Natural killer cell (primary cell): ENCODE results near the gene CLSTN2. TPM values are rescaled to one million over a fixed set of nuclear protein-coding genes. Genes with fewer than 3 reads are reported as not detected.

Experiments
- ATAC-seq, 3 donors: fragments of 150-1000 bp in 2 of 3; fragments of 200-7000 bp in 1 of 3; cut with Tn5 transposase; 1 replicate in 1 of 3; 2 replicates in 2 of 3; pipeline ENCODE4 v1.10.0; 2021; ENCODE audit warnings: mild to moderate bottlenecking in 2 of 3, moderate library complexity in 2 of 3
- DNase-seq, 2 donors: peaks; one replicate each; pipeline versions ENCODE4 v3.0.0 to v3.0.0-alpha.2; 2013 to 2021; ENCODE audit warnings: mixed read lengths in 1 of 2
- H3K27ac ChIP-seq: one replicate; pipeline ENCODE4 v1.5.1; 2013; ENCODE audit warnings: mild to moderate bottlenecking, low read length
- H3K27me3 ChIP-seq: one replicate; pipeline ENCODE4 v1.6.1; 2013; ENCODE audit warnings: low read length; ENCODE audit not compliant: control insufficient read depth, insufficient read depth
- H3K36me3 ChIP-seq: one replicate; pipeline ENCODE4 v1.6.1; 2013; ENCODE audit warnings: low read length; ENCODE audit not compliant: control insufficient read depth, insufficient read depth
- H3K4me1 ChIP-seq: one replicate; pipeline ENCODE4 v1.6.1; 2013; ENCODE audit warnings: low read length; ENCODE audit not compliant: control insufficient read depth, insufficient read depth
- H3K4me3 ChIP-seq: one replicate; pipeline ENCODE4 v1.5.1; 2013; ENCODE audit warnings: low read length
- H3K9me3 ChIP-seq: one replicate; pipeline ENCODE4 v1.6.1; 2013; ENCODE audit warnings: low read length; ENCODE audit not compliant: control insufficient read depth, insufficient read depth
- H3K27ac Mint-ChIP-seq, 2 donors: one replicate each; pipeline ENCODE4 v1.8.0; 2022; ENCODE audit warnings: mild to moderate bottlenecking in 2 of 2, mixed read lengths in 2 of 2, moderate library complexity in 1 of 2
- H3K27me3 Mint-ChIP-seq, 2 donors: one replicate each; pipeline ENCODE4 v1.8.0; 2022; ENCODE audit warnings: low read depth in 2 of 2, mixed read lengths in 2 of 2
- H3K36me3 Mint-ChIP-seq: one replicate; pipeline ENCODE4 v1.8.0; 2022; ENCODE audit warnings: mixed read lengths
- H3K4me1 Mint-ChIP-seq, 2 donors: one replicate each; pipeline ENCODE4 v1.8.0; 2022; ENCODE audit warnings: mixed read lengths in 2 of 2
- H3K4me3 Mint-ChIP-seq: one replicate; pipeline ENCODE4 v1.8.0; 2022; ENCODE audit warnings: mild to moderate bottlenecking, moderate library complexity, mixed read lengths
- H3K9me3 Mint-ChIP-seq, 2 donors: one replicate each; pipeline ENCODE4 v1.8.0; 2022; ENCODE audit warnings: mixed read lengths in 2 of 2
- CTCF ChIP-seq: fragments of 200-600 bp; IDR thresholded peaks from one replicate; pipeline ENCODE4 v1.8.0; 2022; ENCODE audit warnings: antibody characterized with exemption
- WGBS: methylation state at CpG from one replicate; pipeline ENCODE4 v1.1.7; 2013; ENCODE audit warnings: missing lambda C conversion rate; ENCODE audit not compliant: insufficient coverage; 5-methylcytosine and 5-hydroxymethylcytosine counted together
- intact Hi-C: fragments of 100-400 bp; cut with micrococcal nuclease; formaldehyde crosslinking; loops from one replicate; pipeline ENCODE4 v1.14.2; 2022
- total RNA-seq, 4 donors: library from RNA; stranded (reverse); fragments of 120-200 nt in 1 of 4; gene quantifications; one replicate each; pipeline versions ENCODE4 v1.2.3 to v1.2.4, GENCODE V29; 2013 to 2022

Gene CLSTN2
- total RNA-seq, 3 donors from 2014 or later (not counting 1 experiment from before 2014, with no cell fraction given), result 0.05 TPM; not detected in 2

- H3K27ac ChIP-seq, result no peak overlapping the region
- no peak overlapping the region for H3K4me3 ChIP-seq
- H3K36me3 ChIP-seq, result no peaks in the 10 kb centered on the region
- no peak for DNase-seq
- no peaks in the 10 kb centered on the region for H3K27me3 ChIP-seq
- H3K27ac Mint-ChIP-seq, result no peak overlapping the region
- peaks cover 5 to 20% of the 10 kb centered on the region in 2 donors for H3K27me3 Mint-ChIP-seq
- peaks cover 0 to 8% of the 10 kb centered on the region in 2 donors for H3K9me3 Mint-ChIP-seq
- H3K4me3 Mint-ChIP-seq, result no peak overlapping the region
- H3K36me3 Mint-ChIP-seq, result no peaks in the 10 kb centered on the region
- no peak for ATAC-seq
- H3K9me3 ChIP-seq, result peaks cover 3% of the 10 kb centered on the region
- no peak for TF ChIP-seq CTCF
- no peaks in the 10 kb centered on the region for H3K4me1 Mint-ChIP-seq
- no peaks in the 10 kb centered on the region for H3K4me1 ChIP-seq
- intact Hi-C loops, result no loop called here
Measured at GRCh38 chr3:140527156-140527555, 592.2 kb downstream of the CLSTN2 start.

- no peaks in the 10 kb centered on the region for H3K4me1 Mint-ChIP-seq
- no peaks in the 10 kb centered on the region for H3K9me3 ChIP-seq
- ATAC-seq, result no peak
- no peaks in the 10 kb centered on the region for H3K36me3 ChIP-seq
- no peak overlapping the region for H3K27ac ChIP-seq
- H3K36me3 Mint-ChIP-seq, result no peaks in the 10 kb centered on the region
- no peaks in the 10 kb centered on the region for H3K4me1 ChIP-seq
- TF ChIP-seq CTCF, result no peak
- H3K27me3 ChIP-seq, result no peaks in the 10 kb centered on the region
- peaks cover 5 to 8% of the 10 kb centered on the region in 2 donors for H3K27me3 Mint-ChIP-seq
- H3K27ac Mint-ChIP-seq, result no peak overlapping the region
- 70% methylated on average over 5 of the region's 5 CpGs for WGBS
- H3K9me3 Mint-ChIP-seq, result peaks cover 0 to 4% of the 10 kb centered on the region in 2 donors
- DNase-seq, result no peak
- no peak overlapping the region for H3K4me3 ChIP-seq
- intact Hi-C loops, result no loop called here
- H3K4me3 Mint-ChIP-seq, result no peak overlapping the region
Measured at GRCh38 chr3:140529096-140529495, 594.1 kb downstream of the CLSTN2 start.

GRCh38 chr3:140529558-140529957 is 594.6 kb downstream of the CLSTN2 start:
- no peaks in the 10 kb centered on the region for H3K9me3 ChIP-seq
- intact Hi-C loops, result no loop called here
- no peaks in the 10 kb centered on the region for H3K36me3 Mint-ChIP-seq
- no peak for TF ChIP-seq CTCF
- H3K4me3 ChIP-seq, result no peak overlapping the region
- no peaks in the 10 kb centered on the region for H3K4me1 Mint-ChIP-seq
- H3K4me3 Mint-ChIP-seq, result no peak overlapping the region
- no peaks in the 10 kb centered on the region for H3K36me3 ChIP-seq
- peaks cover 0 to 4% of the 10 kb centered on the region in 2 donors for H3K9me3 Mint-ChIP-seq
- DNase-seq (no peak), ATAC-seq (no peak)
- H3K27ac ChIP-seq, result no peak overlapping the region
- 50% methylated on average over 1 of the region's 1 CpG for WGBS
- no peaks in the 10 kb centered on the region for H3K27me3 ChIP-seq
- H3K4me1 ChIP-seq, result no peaks in the 10 kb centered on the region
- H3K27me3 Mint-ChIP-seq, result peaks cover 5 to 8% of the 10 kb centered on the region in 2 donors
- no peak overlapping the region for H3K27ac Mint-ChIP-seq

- Mint-ChIP-seq H3K9me3 (peaks cover 0 to under 1% of the 10 kb centered on the region in 2 donors), H3K27ac (no peak overlapping the region), H3K4me3 (no peak overlapping the region), H3K27me3 (peaks cover 3 to 8% of the 10 kb centered on the region in 2 donors), H3K4me1 (no peaks in the 10 kb centered on the region), H3K36me3 (no peaks in the 10 kb centered on the region)
- no peaks in the 10 kb centered on the region for H3K9me3 ChIP-seq
- WGBS, result 88% methylated on average over 2 of the region's 2 CpGs
- H3K36me3 ChIP-seq, result no peaks in the 10 kb centered on the region
- intact Hi-C loops, result no loop called here
- DNase-seq, result no peak
- H3K4me1 ChIP-seq, result no peaks in the 10 kb centered on the region
- no peak for ATAC-seq
- H3K27me3 ChIP-seq, result no peaks in the 10 kb centered on the region
- no peak for TF ChIP-seq CTCF
- H3K4me3 ChIP-seq, result no peak overlapping the region
- no peak overlapping the region for H3K27ac ChIP-seq
Measured at GRCh38 chr3:140530131-140530530, 595.1 kb downstream of the CLSTN2 start.
